ENCODE results near the gene OR10A3.

The OR10A3 gene

DNA sequence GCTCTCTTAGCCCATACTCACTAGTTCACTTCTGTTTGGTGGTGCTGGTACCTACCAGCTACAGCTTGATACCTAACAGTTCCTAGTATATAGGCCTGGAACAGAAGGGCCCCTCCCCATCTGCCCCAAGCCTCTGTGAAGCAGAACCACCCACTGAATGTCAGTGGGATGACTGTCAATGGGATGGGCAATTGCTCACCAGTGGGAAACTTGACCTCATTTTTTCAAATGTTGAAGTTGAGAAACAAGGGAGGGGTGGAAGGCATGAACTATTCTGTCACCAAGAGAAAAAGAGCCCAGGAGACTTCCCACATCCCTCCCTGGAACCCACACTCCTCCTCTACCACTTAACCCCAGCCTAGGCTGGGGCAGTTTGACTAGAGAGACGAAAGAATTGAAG lies 23.9 kb upstream of the OR10A3 start, which contains the start of gene NLRP10:
Gene NLRP10, minus strand, starts transcription at position 62 of the 400 bp plus-strand sequence. CDS start 1,952 bp downstream, outside the sequence.
- TF ChIP-seq CTCF (IDR thresholded peaks at IDR 0.05; ENCODE audit: low read depth, low read length): no peak
- DNase-seq (ENCODE audit: extremely low read depth, low read depth): peak; percentile 70

DNA sequence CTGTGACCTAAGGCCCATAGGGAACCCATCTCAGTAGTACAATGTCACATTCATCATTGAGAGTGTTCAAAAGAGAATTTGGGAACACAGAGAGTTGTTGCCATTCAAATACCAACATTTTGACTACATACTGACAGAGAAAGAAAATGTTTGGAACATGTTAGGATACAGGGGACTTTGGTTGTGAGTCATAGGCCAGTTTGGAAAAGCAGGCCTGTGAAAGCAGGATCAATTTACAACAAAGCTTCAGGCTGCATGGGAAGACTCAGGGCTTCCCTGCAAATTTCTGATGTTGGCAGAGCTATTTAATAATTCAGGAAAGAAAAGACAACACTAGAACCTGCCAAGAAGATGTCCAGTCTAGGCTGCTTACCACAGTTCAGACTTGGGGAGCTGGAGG lies 23.4 kb upstream of the OR10A3 start:
- TF ChIP-seq CTCF (IDR thresholded peaks at IDR 0.05; ENCODE audit: low read depth, low read length): no peak
- no peak for DNase-seq (ENCODE audit: extremely low read depth, low read depth)

DNA sequence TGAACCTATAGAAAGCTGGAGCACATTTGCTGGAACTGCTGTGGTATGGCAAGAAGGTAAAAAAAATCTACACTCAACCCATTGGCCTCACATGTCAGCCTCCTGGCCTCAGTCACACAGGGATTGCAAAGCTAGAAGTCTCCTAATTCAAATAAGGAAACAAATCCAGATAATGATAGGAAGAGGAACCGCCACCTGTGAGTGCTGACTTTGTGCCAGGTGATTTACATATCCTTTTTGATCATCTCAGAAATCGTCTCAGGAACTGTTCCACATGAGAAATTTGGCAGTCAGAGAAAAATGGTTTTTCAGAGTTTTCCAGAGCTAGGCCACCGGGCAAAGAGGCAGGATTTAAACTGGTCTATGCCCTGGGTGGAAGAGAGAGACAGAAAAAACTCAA lies 22.8 kb upstream of the OR10A3 start:
- no peak for TF ChIP-seq CTCF (IDR thresholded peaks at IDR 0.05; ENCODE audit: low read depth, low read length)
- DNase-seq (ENCODE audit: extremely low read depth, low read depth): no peak

GRCh38 chr11:7955191-7955590 lies 13.7 kb upstream of the OR10A3 start:
- no peak for DNase-seq (ENCODE audit: extremely low read depth, low read depth)
- TF ChIP-seq CTCF (IDR thresholded peaks at IDR 0.05; ENCODE audit: low read depth, low read length): no peak

GRCh38 chr11:7949934-7950333 lies 8.4 kb upstream of the OR10A3 start:
- TF ChIP-seq CTCF (IDR thresholded peaks at IDR 0.05; ENCODE audit: low read depth, low read length): no peak
- DNase-seq (ENCODE audit: extremely low read depth, low read depth): no peak

DNA sequence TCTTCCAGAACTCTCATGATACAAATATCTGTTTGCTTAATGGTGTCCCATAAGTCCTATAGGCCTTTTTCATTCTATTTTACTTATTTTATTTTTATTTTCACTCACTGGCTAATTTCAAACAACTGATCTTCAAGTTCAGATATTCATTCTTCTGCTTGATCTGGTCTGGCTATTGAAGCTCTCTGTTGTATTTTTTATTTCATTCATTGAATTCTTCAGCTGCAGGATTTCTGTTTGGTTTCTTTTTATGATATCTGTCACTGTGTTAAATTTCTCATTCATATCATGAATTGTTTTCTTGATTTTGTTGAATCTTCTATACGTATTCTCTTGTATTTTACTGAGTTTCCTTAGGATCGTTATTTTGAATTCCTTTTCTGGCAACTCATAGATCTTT lies 2.6 kb upstream of the OR10A3 start:
- no peak for TF ChIP-seq CTCF (IDR thresholded peaks at IDR 0.05; ENCODE audit: low read depth, low read length)
- DNase-seq (ENCODE audit: extremely low read depth, low read depth): no peak

- no peak for DNase-seq (ENCODE audit: extremely low read depth, low read depth)
- no peak for TF ChIP-seq CTCF (IDR thresholded peaks at IDR 0.05; ENCODE audit: low read depth, low read length)
Measured at GRCh38 chr11:7941146-7941545, 362 bp downstream of the OR10A3 start.
